Measurements from ENCODE around the gene GCLM. TPM values are rescaled to one million over a fixed set of nuclear protein-coding genes. Genes with fewer than 3 reads are reported as not detected.

GCLM gene
- total and polyA plus RNA-seq, 9 of the 15 experiments (the other 6 are each of a cell fraction or from before 2014, with no cell fraction given), result 9.3 to 71.6 (median 24.5) TPM

- TF ChIP-seq UBTF (IDR thresholded peaks at IDR 0.05; ENCODE audit: borderline replicate concordance in 1 of 2, low read depth in 2 of 2, low read length in 2 of 2) (peak in 1 of 2 experiments; percentile 76; a peak in 2 of 4 replicates), CEBPG (CRISPR knock-in tag; IDR thresholded peaks at IDR 0.05) (no peak), CEBPG (tag; conservative IDR thresholded peaks at IDR 0.05 in 1 of 2, IDR thresholded peaks at IDR 0.05 in 1 of 2) (peak in 1 of 2 experiments; percentile 52; a peak in 2 of 4 replicates), NR2F6 (CRISPR knock-in tag; IDR thresholded peaks at IDR 0.05) (no peak), MEF2D (tag; conservative IDR thresholded peaks at IDR 0.05; ENCODE audit: low read depth) (no peak), ZNF274 (IDR thresholded peaks at IDR 0.05; ENCODE audit: borderline replicate concordance, low read depth, low read length) (no peak), ATF1 (CRISPR knock-in tag; IDR thresholded peaks at IDR 0.05) (no peak), ATF1 (tag; IDR thresholded peaks at IDR 0.05) (peak; percentile 46), ZNF57 (CRISPR knock-in tag; IDR thresholded peaks at IDR 0.05) (no peak), MCM3 (IDR thresholded peaks at IDR 0.05) (no peak), FOXJ3 (CRISPR knock-in tag; IDR thresholded peaks at IDR 0.05) (no peak), SRSF9 (IDR thresholded peaks at IDR 0.05; ENCODE audit: borderline replicate concordance, low read depth, low read length) (no peak), BCOR (IDR thresholded peaks at IDR 0.05) (0 out of 2 replicates have a peak, but pooled peaks have one; percentile 11), BRF2 (IDR thresholded peaks at IDR 0.05; ENCODE audit: borderline replicate concordance, insufficient read depth, insufficient read length) (no peak), XRCC3 (IDR thresholded peaks at IDR 0.05) (no peak), PURB (CRISPR knock-in tag; IDR thresholded peaks at IDR 0.05; ENCODE audit: low read depth) (no peak), PBX2 (CRISPR knock-in tag; IDR thresholded peaks at IDR 0.05; ENCODE audit: low read depth) (no peak), PBX2 (tag; conservative IDR thresholded peaks at IDR 0.05; ENCODE audit: low read depth) (no peak), TCF7L2 (IDR thresholded peaks at IDR 0.05; ENCODE audit: low read depth, low read length) (no peak), ZNF121 (CRISPR knock-in tag; conservative IDR thresholded peaks at IDR 0.05) (no peak), PHF20 (IDR thresholded peaks at IDR 0.05; ENCODE audit: partially characterized antibody) (no peak), ZNF280B (CRISPR knock-in tag; IDR thresholded peaks at IDR 0.05) (no peak)
Observed at GRCh38 chr1:93846206-93846991, 62.8 kb downstream of the GCLM start (continued).

Data from K562 (cell line).